CD4-positive, CD25-positive, alpha-beta regulatory T cell (primary cell): ENCODE results near the gene DICER1. TPM values are rescaled to one million over a fixed set of nuclear protein-coding genes. Genes with fewer than 3 reads are reported as not detected.
A peak's percentile ranks its signal among the peaks of the same experiment; 100 is the strongest.

Source experiments
- ATAC-seq, 2 donors: fragments of 150-1000 bp; cut with Tn5 transposase; one replicate each; pipeline ENCODE4 v1.10.0; 2021; ENCODE audit warnings: low read depth in 2 of 2, moderate number of reproducible peaks in 2 of 2, moderate library complexity in 1 of 2
- DNase-seq, 3 donors: peaks; one replicate each; pipeline versions ENCODE4 v3.0.0 to v3.0.0-alpha.2; 2012 to 2022; ENCODE audit warnings: mixed read lengths in 1 of 3
- H3K27ac ChIP-seq: one replicate; pipeline ENCODE4 v1.7.0; 2013; ENCODE audit warnings: mild to moderate bottlenecking, low read length; ENCODE audit not compliant: insufficient read depth, poor library complexity, severe bottlenecking
- H3K27me3 ChIP-seq: one replicate; pipeline ENCODE4 v1.7.0; 2013; ENCODE audit warnings: low read length; ENCODE audit not compliant: control insufficient read depth, insufficient read depth
- H3K36me3 ChIP-seq: one replicate; pipeline ENCODE4 v1.7.0; 2013; ENCODE audit warnings: mild to moderate bottlenecking, low read length, moderate library complexity; ENCODE audit not compliant: control insufficient read depth, insufficient read depth
- H3K4me1 ChIP-seq: 2 replicates; pipeline ENCODE4 v1.7.0; 2013; ENCODE audit warnings: mild to moderate bottlenecking, low read length; ENCODE audit not compliant: insufficient read depth, control insufficient read depth, poor library complexity, severe bottlenecking
- H3K4me3 ChIP-seq: one replicate; pipeline ENCODE4 v1.7.0; 2013; ENCODE audit warnings: low read depth, mild to moderate bottlenecking, low read length, moderate library complexity
- H3K9me3 ChIP-seq, 2 experiments: 1 replicate in 1 of 2; 2 replicates in 1 of 2; pipeline ENCODE4 v1.7.0; 2013; ENCODE audit warnings: low read length in 2 of 2, mild to moderate bottlenecking in 1 of 2, moderate library complexity in 1 of 2; ENCODE audit not compliant: control insufficient read depth in 2 of 2
- H3K27ac Mint-ChIP-seq, 3 donors: one replicate each; pipeline ENCODE4 v1.8.0; 2020 to 2022; ENCODE audit warnings: mild to moderate bottlenecking in 3 of 3, mixed read lengths in 3 of 3, moderate library complexity in 2 of 3
- H3K27me3 Mint-ChIP-seq: one replicate; pipeline ENCODE4 v1.8.0; 2022; ENCODE audit warnings: mild to moderate bottlenecking, mixed read lengths
- H3K36me3 Mint-ChIP-seq: one replicate; pipeline ENCODE4 v1.8.0; 2020; ENCODE audit warnings: mixed read lengths
- H3K4me1 Mint-ChIP-seq, 4 donors: one replicate each; pipeline ENCODE4 v1.8.0; 2020 to 2022; ENCODE audit warnings: mixed read lengths in 4 of 4, mild to moderate bottlenecking in 1 of 4
- H3K4me3 Mint-ChIP-seq, 4 donors: one replicate each; pipeline ENCODE4 v1.8.0; 2020 to 2022; ENCODE audit warnings: mild to moderate bottlenecking in 4 of 4, mixed read lengths in 4 of 4, moderate library complexity in 3 of 4
- H3K9me3 Mint-ChIP-seq, 7 donors: one replicate each; pipeline ENCODE4 v1.8.0; 2020 to 2022; ENCODE audit warnings: mixed read lengths in 7 of 7, mild to moderate bottlenecking in 3 of 7, moderate library complexity in 2 of 7
- polyA plus RNA-seq, 4 donors: library from polyadenylated mRNA; unstranded; fragments of 300-500 nt; fragmentation: Illumina TruSeq; gene quantifications; one replicate each; pipeline ENCODE4 v1.2.3, GENCODE V29; 2021
- total RNA-seq: library from RNA; stranded (reverse); gene quantifications from one replicate; pipeline ENCODE4 v1.2.3, GENCODE V29; 2022

Gene DICER1
- total and polyA plus RNA-seq, 5 donors from 2014 or later = 12.4 to 52.0 (median 13.1) TPM

GRCh38 chr14:95045836-95046430 is 111.4 kb downstream of the DICER1 start:
- no peaks in the 10 kb centered on the region for H3K4me1 ChIP-seq
- peaks cover 5% of the 10 kb centered on the region for H3K27me3 Mint-ChIP-seq
- ATAC-seq (no peak), DNase-seq (no peak)
- H3K27me3 ChIP-seq = no peaks in the 10 kb centered on the region
- no peaks in the 10 kb centered on the region for H3K9me3 ChIP-seq
- peaks cover 0 to 4% (median 0%) of the 10 kb centered on the region in 7 donors for H3K9me3 Mint-ChIP-seq
- H3K36me3 ChIP-seq = no peaks in the 10 kb centered on the region
- H3K4me1 Mint-ChIP-seq = no peaks in the 10 kb centered on the region
- H3K27ac Mint-ChIP-seq = no peak overlapping the region
- H3K27ac ChIP-seq = no peak overlapping the region
- H3K4me3 ChIP-seq = no peak overlapping the region
- H3K4me3 Mint-ChIP-seq = no peak overlapping the region
- H3K36me3 Mint-ChIP-seq = no peaks in the 10 kb centered on the region

GRCh38 chr14:95045106-95045701 is 112.1 kb downstream of the DICER1 start:
- H3K4me3 Mint-ChIP-seq = no peak overlapping the region
- DNase-seq (no peak), ATAC-seq (no peak)
- peaks cover 0 to 4% (median 0%) of the 10 kb centered on the region in 7 donors for H3K9me3 Mint-ChIP-seq
- no peaks in the 10 kb centered on the region for H3K4me1 Mint-ChIP-seq
- H3K27me3 Mint-ChIP-seq = peaks cover 5% of the 10 kb centered on the region
- no peaks in the 10 kb centered on the region for H3K4me1 ChIP-seq
- no peaks in the 10 kb centered on the region for H3K9me3 ChIP-seq
- no peaks in the 10 kb centered on the region for H3K36me3 Mint-ChIP-seq
- no peak overlapping the region for H3K4me3 ChIP-seq
- H3K27ac Mint-ChIP-seq = no peak overlapping the region
- H3K36me3 ChIP-seq = no peaks in the 10 kb centered on the region
- no peak overlapping the region for H3K27ac ChIP-seq
- H3K27me3 ChIP-seq = no peaks in the 10 kb centered on the region

GRCh38 chr14:95044463-95045105 is 112.7 kb downstream of the DICER1 start:
- no peak for ATAC-seq
- H3K27ac Mint-ChIP-seq = peak overlapping the region in 1 of 3 donors; percentile 20
- H3K27me3 ChIP-seq = no peaks in the 10 kb centered on the region
- DNase-seq = no peak
- H3K4me1 ChIP-seq = no peaks in the 10 kb centered on the region
- H3K9me3 Mint-ChIP-seq = peaks cover 0 to 4% (median 0%) of the 10 kb centered on the region in 7 donors
- no peak overlapping the region for H3K4me3 ChIP-seq
- no peak overlapping the region for H3K27ac ChIP-seq
- peaks cover 5% of the 10 kb centered on the region for H3K27me3 Mint-ChIP-seq
- H3K9me3 ChIP-seq = no peaks in the 10 kb centered on the region
- H3K4me3 Mint-ChIP-seq = no peak overlapping the region
- H3K36me3 ChIP-seq = no peaks in the 10 kb centered on the region
- no peaks in the 10 kb centered on the region for H3K4me1 Mint-ChIP-seq
- H3K36me3 Mint-ChIP-seq = no peaks in the 10 kb centered on the region

GRCh38 chr14:95043732-95044462 is 113.4 kb downstream of the DICER1 start:
- H3K27ac Mint-ChIP-seq = peak overlapping the region in 1 of 3 donors; percentile 20
- Histone ChIP-seq H3K4me1 (no peaks in the 10 kb centered on the region), H3K27me3 (no peaks in the 10 kb centered on the region), H3K36me3 (no peaks in the 10 kb centered on the region), H3K27ac (no peak overlapping the region), H3K4me3 (no peak overlapping the region), H3K9me3 (no peaks in the 10 kb centered on the region)
- ATAC-seq (no peak), DNase-seq (no peak)
- no peak overlapping the region for H3K4me3 Mint-ChIP-seq
- H3K27me3 Mint-ChIP-seq = peaks cover 5% of the 10 kb centered on the region
- H3K9me3 Mint-ChIP-seq = peaks cover 0 to 2% (median 0%) of the 10 kb centered on the region in 7 donors
- no peaks in the 10 kb centered on the region for H3K36me3 Mint-ChIP-seq
- no peaks in the 10 kb centered on the region for H3K4me1 Mint-ChIP-seq

GRCh38 chr14:95043314-95043713 is 114.0 kb downstream of the DICER1 start:
- H3K36me3 Mint-ChIP-seq = no peaks in the 10 kb centered on the region
- H3K4me1 Mint-ChIP-seq = no peaks in the 10 kb centered on the region
- H3K9me3 Mint-ChIP-seq = peaks cover 0 to 1% (median 0%) of the 10 kb centered on the region in 7 donors
- Histone ChIP-seq H3K4me1 (no peaks in the 10 kb centered on the region), H3K36me3 (no peaks in the 10 kb centered on the region), H3K9me3 (no peaks in the 10 kb centered on the region), H3K27me3 (no peaks in the 10 kb centered on the region), H3K27ac (no peak overlapping the region), H3K4me3 (no peak overlapping the region)
- peaks cover 5% of the 10 kb centered on the region for H3K27me3 Mint-ChIP-seq
- DNase-seq (no peak), ATAC-seq (no peak)
- H3K4me3 Mint-ChIP-seq = no peak overlapping the region
- no peak overlapping the region for H3K27ac Mint-ChIP-seq

- Histone ChIP-seq H3K36me3 (no peaks in the 10 kb centered on the region), H3K9me3 (no peaks in the 10 kb centered on the region), H3K27ac (no peak overlapping the region), H3K4me1 (no peaks in the 10 kb centered on the region), H3K27me3 (no peaks in the 10 kb centered on the region), H3K4me3 (no peak overlapping the region)
- H3K36me3 Mint-ChIP-seq = no peaks in the 10 kb centered on the region
- peaks cover 0 to 2% (median 0%) of the 10 kb centered on the region in 7 donors for H3K9me3 Mint-ChIP-seq
- H3K27ac Mint-ChIP-seq = no peak overlapping the region
- H3K4me3 Mint-ChIP-seq = no peak overlapping the region
- no peak for DNase-seq
- ATAC-seq = no peak
- no peaks in the 10 kb centered on the region for H3K4me1 Mint-ChIP-seq
- peaks cover 5% of the 10 kb centered on the region for H3K27me3 Mint-ChIP-seq
Measured at GRCh38 chr14:95041477-95042020, 115.8 kb downstream of the DICER1 start.

- Mint-ChIP-seq H3K27me3 (peaks cover 5% of the 10 kb centered on the region), H3K27ac (no peak overlapping the region), H3K4me3 (no peak overlapping the region), H3K36me3 (no peaks in the 10 kb centered on the region), H3K4me1 (no peaks in the 10 kb centered on the region), H3K9me3 (peaks cover 0 to 2% (median 0%) of the 10 kb centered on the region in 7 donors)
- Histone ChIP-seq H3K4me1 (no peaks in the 10 kb centered on the region), H3K36me3 (no peaks in the 10 kb centered on the region), H3K27me3 (no peaks in the 10 kb centered on the region), H3K27ac (no peak overlapping the region), H3K4me3 (no peak overlapping the region), H3K9me3 (no peaks in the 10 kb centered on the region)
- DNase-seq (no peak), ATAC-seq (no peak)
Measured at GRCh38 chr14:95040708-95041476, 116.4 kb downstream of the DICER1 start.
